ENCODE measurements around the gene HMGB3. TPM values are rescaled to one million over a fixed set of nuclear protein-coding genes. Genes with fewer than 3 reads are reported as not detected.

Gene HMGB3
- polyA plus RNA-seq, 4 donors = 122 to 142 (median 133) TPM

Other genes starting within 250 kb of the HMGB3 start
- 10 to 100 TPM; 39.1 to 48.2 (median 43.6) TPM for gene CD99L2, start 84.7 kb upstream of the HMGB3 start, polyA plus RNA-seq (ENCODE audit: insufficient read length in 4 of 4)
- gene GPR50, start 193.2 kb downstream of the HMGB3 start, polyA plus RNA-seq (ENCODE audit: insufficient read length in 4 of 4) = under 1 TPM in 2 of 4 donors, not detected in 2; 0.08 to 0.10 TPM

Measured in left renal cortex interstitium (tissue), 4 donors.